Fibroblast of lung (primary cell): ENCODE measurements around the gene COL8A1. TPM values are rescaled to one million over a fixed set of nuclear protein-coding genes. Genes with fewer than 3 reads are reported as not detected.
A peak's percentile ranks its signal among the peaks of the same experiment; 100 is the strongest.

Experiments
- DNase-seq, 2 donors: peaks; one replicate each; pipeline versions ENCODE4 v3.0.0 to v3.0.0-alpha.2; 2010; ENCODE audit warnings: low read depth in 2 of 2
- H2AFZ ChIP-seq: 2 replicates; pipeline ENCODE4 v1.5.1; 2012; ENCODE audit warnings: low read length, control low read depth, inconsistent platforms
- H3K27ac ChIP-seq: 2 replicates; pipeline ENCODE4 v1.5.1; 2011; ENCODE audit warnings: low read length, control low read depth; ENCODE audit not compliant: insufficient read depth
- H3K27me3 ChIP-seq: 2 replicates; pipeline ENCODE4 v1.5.1; 2011; ENCODE audit warnings: mild to moderate bottlenecking, low read length; ENCODE audit not compliant: control insufficient read depth, insufficient read depth
- H3K36me3 ChIP-seq: 2 replicates; pipeline ENCODE4 v1.5.1; 2011; ENCODE audit warnings: low read length; ENCODE audit not compliant: control insufficient read depth, insufficient read depth
- H3K4me1 ChIP-seq: 2 replicates; pipeline ENCODE4 v1.5.1; 2011; ENCODE audit warnings: low read length; ENCODE audit not compliant: control insufficient read depth, insufficient read depth; ENCODE audit errors: extremely low read depth
- H3K4me2 ChIP-seq: 2 replicates; pipeline ENCODE4 v1.5.1; 2011; ENCODE audit warnings: low read length, control low read depth; ENCODE audit not compliant: insufficient read depth; ENCODE audit errors: extremely low read depth
- H3K4me3 ChIP-seq, 4 experiments: fragments of 200-600 bp in 1 of 4; sonication (generic) in 1 of 4; replicated peaks in 1 of 4; 2 replicates each; pipeline ENCODE4 v1.5.1; 2011 to 2016; ENCODE audit warnings: low read length in 4 of 4, low read depth in 3 of 4, mild to moderate bottlenecking in 3 of 4, control low read depth in 2 of 4, inconsistent platforms in 1 of 4, mixed read lengths in 1 of 4; ENCODE audit not compliant: insufficient read depth in 1 of 4; ENCODE audit errors: control extremely low read depth in 1 of 4
- H3K79me2 ChIP-seq: 2 replicates; pipeline ENCODE4 v1.5.1; 2012; ENCODE audit warnings: mild to moderate bottlenecking, low read length, inconsistent platforms; ENCODE audit not compliant: control insufficient read depth, insufficient read depth
- H3K9ac ChIP-seq: 2 replicates; pipeline ENCODE4 v1.5.1; 2011; ENCODE audit warnings: mild to moderate bottlenecking, low read length, control low read depth; ENCODE audit not compliant: insufficient read depth
- H3K9me3 ChIP-seq: 2 replicates; pipeline ENCODE4 v1.5.1; 2012; ENCODE audit warnings: low read depth, low read length; ENCODE audit not compliant: control insufficient read depth, insufficient read depth
- H4K20me1 ChIP-seq: 2 replicates; pipeline ENCODE4 v1.5.1; 2011; ENCODE audit warnings: low read length; ENCODE audit not compliant: control insufficient read depth, insufficient read depth; ENCODE audit errors: extremely low read depth
- CTCF ChIP-seq, 2 donors: IDR thresholded peaks in 1 of 2; conservative IDR thresholded peaks in 1 of 2; 1 replicate in 1 of 2; 2 replicates in 1 of 2; pipeline ENCODE4 v1.5.1; 2011 to 2012; ENCODE audit warnings: low read length in 2 of 2, control low read depth in 1 of 2, inconsistent platforms in 1 of 2, low read depth in 1 of 2, mild to moderate bottlenecking in 1 of 2
- EZH2 ChIP-seq: IDR thresholded peaks from 2 replicates; pipeline ENCODE4 v1.5.1; 2012; ENCODE audit warnings: low read length, control low read depth, mild to moderate bottlenecking; ENCODE audit errors: missing control alignments
- polyA plus RNA-seq, 2 donors: library from polyadenylated mRNA; depleted of rRNA in 1 of 2; stranded (reverse) in 1 of 2; unstranded in 1 of 2; fragments of >200 nt; gene quantifications; 2 replicates each; pipeline ENCODE4 v1.2.1, GENCODE V29; 2011 to 2012; ENCODE audit warnings: missing spikeins in 1 of 2
- total RNA-seq: library from RNA; depleted of rRNA; stranded (reverse); fragments of >200 nt; gene quantifications from 2 replicates; pipeline ENCODE4 v1.2.1, GENCODE V29; 2014

Gene COL8A1
- total and polyA plus RNA-seq, 2 donors (not counting 1 experiment from before 2014, with no cell fraction given): 85.4 to 215 TPM

DNA sequence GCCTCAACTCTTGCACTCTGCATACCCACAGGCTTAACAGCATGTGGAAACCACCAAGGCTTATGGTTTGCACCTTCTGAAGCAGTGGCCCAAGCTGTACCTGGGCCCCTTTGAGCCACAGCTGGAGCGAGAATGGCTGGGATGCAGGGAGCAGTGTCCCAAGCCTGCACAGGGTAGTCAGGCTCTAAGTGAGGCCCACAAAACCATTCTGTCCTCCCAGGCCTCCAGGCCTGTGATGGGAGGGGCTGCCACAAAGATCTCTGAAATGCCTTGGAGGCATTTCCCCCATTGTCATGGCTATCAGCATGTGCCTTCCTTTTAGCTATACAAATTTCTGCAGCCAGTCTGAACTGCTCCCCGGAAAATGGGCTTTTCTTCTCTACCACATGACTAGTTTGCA lies 166.8 kb downstream of the COL8A1 start:
- Histone ChIP-seq H4K20me1 (no peaks in the 10 kb centered on the region), H3K4me3 (no peak overlapping the region), H3K9ac (no peak overlapping the region), H3K36me3 (no peaks in the 10 kb centered on the region), H3K79me2 (no peaks in the 10 kb centered on the region), H2AFZ (no peak overlapping the region), H3K9me3 (no peaks in the 10 kb centered on the region), H3K27me3 (no peaks in the 10 kb centered on the region), H3K4me2 (no peak overlapping the region), H3K4me1 (no peaks in the 10 kb centered on the region), H3K27ac (no peak overlapping the region)
- no peak for DNase-seq
- no peak for TF ChIP-seq EZH2
- no peak for TF ChIP-seq CTCF (conservative IDR thresholded peaks at IDR 0.05 in 1 of 2, IDR thresholded peaks at IDR 0.05 in 1 of 2; ENCODE audit: low read depth in 1 of 2, low read length in 2 of 2)

DNA sequence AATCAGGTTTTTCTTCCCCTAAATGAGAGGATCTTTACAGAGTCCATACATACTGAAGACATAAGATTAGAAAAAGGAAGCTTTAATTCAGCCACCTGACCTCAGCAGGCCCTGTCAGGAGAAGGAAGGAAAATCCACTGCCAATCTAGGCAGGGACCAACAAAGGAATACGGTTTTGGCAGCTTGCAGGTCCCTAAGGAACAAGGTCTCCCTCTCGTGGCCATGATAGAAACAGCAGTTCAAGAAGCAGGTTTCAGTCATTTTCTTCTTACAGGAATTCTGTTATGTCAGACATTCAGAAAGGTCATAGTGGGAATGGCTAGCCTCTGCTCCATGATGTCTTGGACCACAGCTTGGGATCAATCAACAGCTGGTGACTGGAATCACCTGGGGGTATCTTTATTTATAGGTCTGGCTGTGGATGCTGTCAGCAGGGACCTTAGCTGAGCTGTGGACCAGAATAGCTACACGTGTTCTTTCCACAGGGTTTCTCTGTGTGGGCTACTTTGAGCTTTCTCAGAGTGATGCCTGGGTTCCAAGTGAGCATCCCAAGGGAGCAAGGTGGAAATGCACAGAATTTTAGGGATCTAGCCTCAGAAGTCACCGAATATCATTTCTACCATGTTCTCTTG lies 169.9 kb downstream of the COL8A1 start:
- H3K4me3 ChIP-seq: no peak overlapping the region
- no peaks in the 10 kb centered on the region for H3K36me3 ChIP-seq
- peak; percentile 79 to 85 for DNase-seq
- no peaks in the 10 kb centered on the region for H4K20me1 ChIP-seq
- no peak overlapping the region for H3K27ac ChIP-seq
- H3K27me3 ChIP-seq: no peaks in the 10 kb centered on the region
- no peak overlapping the region for H2AFZ ChIP-seq
- peak; percentile 86 to 95 for TF ChIP-seq CTCF (conservative IDR thresholded peaks at IDR 0.05 in 1 of 2, IDR thresholded peaks at IDR 0.05 in 1 of 2; ENCODE audit: low read depth in 1 of 2, low read length in 2 of 2)
- TF ChIP-seq EZH2: no peak
- H3K9ac ChIP-seq: no peak overlapping the region
- H3K4me2 ChIP-seq: no peak overlapping the region
- H3K9me3 ChIP-seq: no peaks in the 10 kb centered on the region
- no peaks in the 10 kb centered on the region for H3K4me1 ChIP-seq
- no peaks in the 10 kb centered on the region for H3K79me2 ChIP-seq

DNA sequence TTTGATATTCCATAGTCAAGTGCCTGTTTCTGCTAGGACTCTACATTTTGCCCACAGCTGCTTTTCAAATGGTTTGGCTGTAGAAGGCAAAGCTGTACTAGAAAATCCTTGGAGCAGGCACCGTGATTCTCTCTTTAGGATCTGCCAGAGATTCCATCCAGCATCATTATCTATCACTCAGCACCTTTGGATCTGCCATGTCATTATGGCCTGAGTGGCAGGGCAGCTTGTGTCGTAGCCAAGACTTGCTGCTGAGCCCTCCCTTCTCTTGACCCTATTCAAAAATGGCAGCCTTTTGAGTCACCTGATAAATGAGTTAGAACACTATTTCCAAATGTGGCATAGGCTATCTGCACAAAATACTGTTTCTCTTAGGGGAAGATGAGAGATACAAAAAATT lies 171.2 kb downstream of the COL8A1 start:
- no peaks in the 10 kb centered on the region for H3K79me2 ChIP-seq
- no peaks in the 10 kb centered on the region for H3K4me1 ChIP-seq
- H4K20me1 ChIP-seq: no peaks in the 10 kb centered on the region
- no peaks in the 10 kb centered on the region for H3K36me3 ChIP-seq
- H2AFZ ChIP-seq: no peak overlapping the region
- no peaks in the 10 kb centered on the region for H3K27me3 ChIP-seq
- no peak for TF ChIP-seq CTCF (conservative IDR thresholded peaks at IDR 0.05 in 1 of 2, IDR thresholded peaks at IDR 0.05 in 1 of 2; ENCODE audit: low read depth in 1 of 2, low read length in 2 of 2)
- no peak for TF ChIP-seq EZH2
- no peak overlapping the region for H3K9ac ChIP-seq
- no peak overlapping the region for H3K4me3 ChIP-seq
- no peak overlapping the region for H3K4me2 ChIP-seq
- no peaks in the 10 kb centered on the region for H3K9me3 ChIP-seq
- H3K27ac ChIP-seq: no peak overlapping the region
- no peak for DNase-seq
